ENCODE results near the gene SV2B. TPM values are rescaled to one million over a fixed set of nuclear protein-coding genes. Genes with fewer than 3 reads are reported as not detected.

The SV2B gene
- total RNA-seq, 2 donors from 2014 or later = 2.9 to 3.4 TPM

DNA sequence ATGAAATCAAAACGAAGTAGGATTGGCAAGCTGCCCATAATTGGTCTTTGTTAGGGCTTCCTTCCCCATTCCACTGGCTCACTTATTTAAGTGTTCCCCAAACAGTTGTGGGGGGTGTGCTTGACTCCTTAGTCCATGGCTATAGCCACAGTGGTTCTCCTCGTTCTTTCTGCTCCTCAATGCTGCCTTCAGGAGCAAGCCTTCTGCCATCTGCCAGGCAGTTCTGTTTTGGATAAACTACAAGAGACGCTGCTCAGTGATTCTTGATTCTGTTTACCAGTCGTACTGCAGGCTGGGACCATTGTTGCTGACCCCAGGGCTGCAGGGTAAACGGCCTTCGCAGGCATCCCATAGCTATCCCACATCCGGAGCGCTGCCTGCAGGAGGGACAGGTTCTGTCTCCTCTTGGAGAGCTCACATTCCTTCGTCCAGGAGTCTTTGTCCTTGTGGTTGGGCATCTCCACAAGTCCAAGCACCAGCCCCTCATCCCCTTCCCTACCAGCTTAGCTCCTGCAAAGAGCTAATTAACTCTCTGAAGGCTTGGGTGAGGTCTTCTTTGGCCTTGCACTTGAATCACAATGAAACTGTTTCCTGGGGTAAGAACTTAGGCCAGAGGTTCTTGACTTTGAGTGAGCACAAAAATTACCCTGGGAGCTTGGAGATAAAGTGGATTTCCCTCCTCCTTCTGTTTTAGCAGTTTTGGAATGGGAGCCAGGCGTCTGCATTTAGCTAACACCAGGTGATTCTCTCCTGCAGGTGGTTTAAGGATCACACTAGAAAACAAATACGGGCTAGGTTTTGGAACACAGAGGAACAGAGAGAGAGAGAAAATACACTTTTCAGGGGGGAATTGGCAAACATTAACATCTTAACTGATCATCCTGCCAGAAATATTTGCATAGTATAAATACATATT, 114.9 kb downstream of the SV2B start:
- intact Hi-C loops (cut with DNase I) = no loop called here
- DNase-seq (ENCODE audit: low spot score) = no peak

DNA sequence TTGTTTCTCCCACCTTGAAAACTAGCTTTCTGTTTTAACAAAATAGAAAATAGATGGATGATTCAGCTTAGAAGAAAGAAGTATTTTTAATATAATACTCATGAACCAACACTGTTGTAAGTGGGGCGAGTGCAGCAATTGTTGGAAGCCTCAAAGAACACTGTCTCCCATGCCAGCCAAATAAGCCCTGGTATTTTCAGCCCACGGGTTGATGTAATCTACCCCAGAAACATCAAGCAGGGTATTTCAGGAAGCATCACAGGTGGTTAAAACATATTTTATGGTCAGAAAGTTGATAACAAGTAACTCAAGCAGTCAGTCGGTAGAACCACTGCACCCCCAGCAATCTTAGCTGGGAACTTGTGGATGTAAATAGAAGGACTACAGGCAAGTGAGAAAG, 115.9 kb downstream of the SV2B start:
- intact Hi-C loops (cut with DNase I) = no loop called here
- no peak for DNase-seq (ENCODE audit: low spot score)

DNA sequence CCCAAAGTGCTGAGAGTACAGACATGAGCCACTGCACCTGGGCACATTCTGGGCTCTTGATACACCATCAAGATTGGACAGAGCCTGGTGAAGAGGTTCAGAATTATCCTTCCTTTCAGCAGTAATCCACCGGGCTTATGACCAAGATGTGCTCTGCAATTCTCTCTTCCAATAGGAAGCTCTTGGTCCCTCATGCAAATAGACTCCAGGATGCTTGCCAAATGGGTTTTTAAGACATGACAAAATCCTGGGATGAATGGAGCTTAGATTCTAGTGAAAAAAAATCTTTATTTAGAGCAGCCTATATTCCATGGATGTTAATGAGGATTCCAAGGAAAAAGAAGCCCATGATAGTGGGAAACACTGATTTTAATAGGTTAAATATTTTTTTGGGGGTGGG, 119.1 kb downstream of the SV2B start:
- no peak for DNase-seq (ENCODE audit: low spot score)
- intact Hi-C loops (cut with DNase I) = no loop called here

DNA sequence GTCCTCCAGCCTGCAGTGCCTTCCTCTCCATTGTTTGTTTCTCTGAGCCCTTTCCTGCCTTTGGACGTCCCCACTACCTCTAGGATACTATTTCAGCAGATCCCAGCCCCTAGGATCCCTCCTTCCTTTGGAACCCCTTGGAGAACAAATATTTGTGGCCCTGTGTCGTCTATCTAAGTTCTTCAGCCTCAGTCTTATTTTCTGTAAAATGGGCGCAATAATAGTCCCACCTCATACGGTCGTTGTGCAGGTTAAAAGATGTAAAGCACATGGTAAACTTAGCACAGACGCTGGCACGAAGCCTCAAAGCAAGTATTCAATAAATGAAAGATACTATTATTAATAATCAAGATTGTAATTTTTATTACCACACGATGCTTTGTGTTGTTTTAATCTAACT, 122.0 kb downstream of the SV2B start:
- intact Hi-C loops (cut with DNase I) = no loop called here
- DNase-seq (ENCODE audit: low spot score) = no peak

DNA sequence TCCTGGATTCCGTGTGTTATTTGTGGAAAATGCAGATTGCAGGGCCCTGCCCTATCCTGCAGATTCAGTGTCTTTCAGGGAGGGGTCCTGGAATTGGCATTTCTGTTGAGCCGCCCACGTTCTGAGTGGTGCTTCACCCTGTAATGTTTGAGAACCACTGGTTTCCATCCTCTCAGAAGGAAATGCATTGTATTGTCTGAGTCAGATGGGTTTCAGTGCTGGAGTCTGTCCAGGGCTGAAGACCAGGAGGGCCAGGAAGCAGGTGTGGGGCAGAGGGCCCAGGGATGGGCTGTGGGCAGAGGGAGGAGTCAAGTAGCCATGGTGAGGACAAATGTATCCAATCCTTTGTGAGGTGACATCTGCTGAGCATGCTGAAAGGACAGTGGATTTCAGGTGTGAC, 123.8 kb downstream of the SV2B start:
- intact Hi-C loops (cut with DNase I) = no loop called here
- no peak for DNase-seq (ENCODE audit: low spot score)

DNA sequence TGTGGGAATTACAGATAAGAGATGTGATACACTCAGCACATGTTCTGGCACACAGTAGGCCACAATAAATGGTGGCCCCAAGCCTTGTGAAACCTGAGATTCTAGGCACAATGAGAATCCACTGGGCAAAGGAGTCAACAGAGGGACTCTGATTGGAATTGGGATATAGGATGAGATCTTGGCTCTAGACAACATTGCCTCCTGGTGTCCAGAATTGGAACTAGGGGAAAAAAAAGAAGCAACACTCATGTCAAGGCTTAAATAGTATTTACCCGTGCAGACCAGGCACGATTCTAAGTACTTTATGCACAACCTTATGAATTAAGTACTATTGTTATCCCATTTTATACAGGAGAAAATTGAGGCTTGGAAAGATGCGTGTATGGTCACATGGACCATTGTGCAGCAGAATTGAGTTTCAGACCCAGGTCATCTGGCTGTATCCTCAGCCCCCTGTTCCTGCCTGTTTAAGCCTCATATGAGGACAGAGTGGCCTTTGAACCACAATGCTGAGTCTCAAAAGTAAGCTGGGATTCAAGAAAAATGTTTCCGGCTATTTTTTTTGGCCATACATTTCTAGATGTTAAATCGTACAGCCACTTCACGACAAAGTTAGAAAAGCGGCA, 124.8 kb downstream of the SV2B start:
- intact Hi-C loops (cut with DNase I) = no loop called here

DNA sequence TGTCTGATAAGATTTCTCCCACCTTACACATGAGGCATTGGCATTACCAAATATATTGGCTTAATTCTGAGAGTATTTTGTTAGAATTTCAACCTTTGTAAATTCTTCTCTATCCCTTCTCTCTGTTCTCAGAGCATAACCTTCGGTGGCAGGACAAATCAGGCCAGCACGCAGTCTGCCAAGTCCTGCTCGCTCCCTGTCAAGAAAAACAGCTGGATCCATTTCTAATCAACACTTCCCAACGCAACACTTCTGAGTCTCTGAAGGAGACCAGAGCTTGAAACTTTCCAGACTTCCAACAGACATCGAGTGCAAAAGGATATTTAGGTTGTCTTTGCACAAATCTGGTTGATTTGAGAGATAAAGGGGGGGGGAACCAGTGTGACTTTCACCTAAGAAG, 125.7 kb downstream of the SV2B start:
- DNase-seq (ENCODE audit: low spot score) = no peak
- intact Hi-C loops (cut with DNase I) = no loop called here

More for the DNA sequence above, 124.8 kb downstream of the SV2B start:
- DNase-seq (ENCODE audit: low spot score) = no peak

DNA sequence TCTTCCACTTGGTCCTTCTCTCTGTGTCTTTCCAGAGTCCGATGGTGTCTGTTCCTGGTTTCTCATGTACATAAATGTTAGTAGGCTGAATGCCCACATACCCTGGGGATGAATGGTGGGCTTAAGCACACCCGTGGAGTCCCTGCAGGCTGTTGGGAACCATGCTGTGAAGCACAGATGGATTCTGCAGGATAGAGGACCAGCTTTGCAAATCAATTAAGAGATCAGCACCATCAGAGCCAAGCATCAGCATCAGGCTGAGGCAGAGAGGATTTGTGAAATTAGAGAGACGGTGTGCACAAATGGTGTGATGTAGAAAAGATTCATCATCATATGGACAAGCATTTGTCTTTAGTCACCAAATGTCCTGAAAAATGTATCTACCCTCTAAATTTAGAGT, 127.1 kb downstream of the SV2B start:
- intact Hi-C loops (cut with DNase I) = no loop called here
- no peak for DNase-seq (ENCODE audit: low spot score)

DNA sequence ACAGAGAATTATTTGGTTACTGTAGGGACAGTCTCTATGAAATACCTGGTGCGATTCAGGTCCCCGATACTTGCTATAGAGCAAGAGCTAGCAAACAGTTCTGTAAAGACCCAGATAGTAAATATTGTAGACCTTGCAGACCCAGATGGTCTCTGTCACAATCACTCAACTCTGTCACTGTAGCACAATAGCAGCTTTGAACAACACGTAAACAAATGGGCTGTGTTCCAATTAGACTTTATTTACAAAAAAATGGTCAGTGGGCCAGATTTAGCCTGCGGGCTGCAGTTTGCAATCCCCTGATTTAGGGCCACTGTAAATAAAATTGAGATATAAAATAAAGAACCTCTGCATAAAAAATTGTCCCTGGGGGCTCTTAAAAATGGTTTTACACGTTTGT, 127.7 kb downstream of the SV2B start:
- no peak for DNase-seq (ENCODE audit: low spot score)
- intact Hi-C loops (cut with DNase I) = no loop called here

DNA sequence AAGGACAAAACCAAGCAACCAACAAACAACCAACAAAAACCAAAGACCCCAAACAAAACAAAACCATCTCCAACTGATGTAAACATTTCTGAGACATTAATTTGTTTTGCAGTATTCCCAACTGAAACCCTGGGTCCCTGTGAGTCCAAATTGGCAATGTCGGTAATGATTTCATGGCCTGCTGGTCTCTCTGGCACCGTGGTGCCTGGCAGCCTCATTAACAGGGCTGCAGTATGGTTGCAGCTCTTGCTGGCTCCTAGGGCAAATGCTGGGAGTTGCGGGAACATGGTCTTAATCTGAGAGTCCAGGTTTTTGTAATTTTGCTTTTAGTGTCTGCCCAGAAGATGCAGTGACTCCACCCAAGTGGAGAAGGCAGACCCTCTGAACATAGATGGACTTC, 128.3 kb downstream of the SV2B start:
- DNase-seq (ENCODE audit: low spot score) = no peak
- intact Hi-C loops (cut with DNase I) = no loop called here

DNA sequence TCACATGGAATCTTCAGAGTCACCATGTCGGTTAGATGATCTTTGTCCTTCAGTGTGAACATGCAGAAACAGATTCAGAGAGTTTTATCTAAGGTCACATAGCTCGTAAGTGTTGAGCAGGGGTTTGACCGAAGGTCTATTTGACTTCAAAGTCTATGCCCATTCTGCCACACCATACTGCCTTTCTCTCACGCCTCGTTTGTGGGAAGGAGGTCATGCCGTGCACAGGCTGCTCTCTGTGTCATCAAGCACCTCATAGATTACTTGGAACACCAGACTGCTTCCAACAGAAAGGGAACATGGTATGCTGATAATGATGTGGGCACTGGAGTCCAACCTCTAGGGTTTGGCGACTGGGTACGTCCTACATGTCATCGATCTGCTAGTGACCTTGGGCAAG, 128.8 kb downstream of the SV2B start:
- no peak for DNase-seq (ENCODE audit: low spot score)
- intact Hi-C loops (cut with DNase I) = no loop called here

DNA sequence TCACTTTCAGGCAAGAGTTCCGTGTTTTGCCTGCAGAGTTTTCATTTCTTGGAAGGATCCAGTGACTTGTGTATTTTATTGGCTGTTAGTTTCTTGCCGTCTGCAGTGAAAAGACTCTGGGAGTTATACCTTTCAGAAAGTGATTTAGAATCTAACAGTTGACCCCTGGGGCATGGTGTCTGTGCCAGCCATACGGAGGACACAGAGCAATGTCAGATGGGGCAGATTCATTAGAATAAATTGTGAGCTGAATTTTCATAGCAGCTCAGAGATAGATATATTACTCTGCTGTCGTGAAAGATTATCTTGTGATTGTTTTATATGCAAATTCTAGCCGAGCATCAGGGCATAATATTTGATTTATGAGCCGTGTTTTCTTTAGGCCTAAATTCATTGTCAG, 131.6 kb downstream of the SV2B start:
- intact Hi-C loops (cut with DNase I) = no loop called here

DNA sequence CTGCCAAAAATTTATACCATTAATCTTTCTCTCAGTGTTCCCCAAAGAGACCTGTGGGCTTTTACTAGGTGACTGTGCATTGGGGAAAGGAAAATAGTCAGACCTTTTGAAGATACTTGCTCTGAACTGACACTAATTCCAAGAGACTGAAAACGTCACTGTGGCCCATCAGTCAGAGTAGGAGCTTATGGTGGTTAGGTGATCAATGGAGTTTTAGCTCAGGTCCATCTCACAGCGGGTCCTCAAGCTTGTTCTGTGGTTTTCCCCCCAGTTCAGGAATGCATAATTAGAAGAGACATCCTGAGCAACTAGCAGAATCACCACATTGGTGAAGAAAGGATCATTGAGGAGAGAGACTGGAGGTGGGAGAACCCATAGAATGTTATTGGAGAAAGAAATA, 134.7 kb downstream of the SV2B start:
- intact Hi-C loops (cut with DNase I) = no loop called here
- DNase-seq (ENCODE audit: low spot score) = no peak

More for the DNA sequence above, 131.6 kb downstream of the SV2B start:
- DNase-seq (ENCODE audit: low spot score) = no peak

DNA sequence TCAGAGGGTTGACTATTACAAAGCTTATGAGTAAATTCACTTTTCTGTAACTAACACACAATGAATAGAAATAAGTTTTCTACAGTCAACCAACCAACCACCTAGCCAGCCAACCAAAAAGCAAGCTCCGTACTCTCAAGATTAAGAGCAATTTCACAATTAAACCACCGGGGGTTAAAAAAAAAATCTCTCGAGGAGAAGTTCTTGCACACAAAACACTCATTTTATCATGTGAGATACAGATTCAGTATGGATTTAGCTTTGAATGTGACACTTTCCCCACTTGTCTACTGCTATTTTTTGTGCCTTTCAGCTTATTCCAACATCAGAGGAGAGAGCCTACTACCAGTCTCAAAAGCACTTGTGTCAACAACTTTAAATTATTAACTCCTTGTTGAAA, 135.3 kb downstream of the SV2B start:
- intact Hi-C loops (cut with DNase I) = no loop called here
- DNase-seq (ENCODE audit: low spot score) = no peak

DNA sequence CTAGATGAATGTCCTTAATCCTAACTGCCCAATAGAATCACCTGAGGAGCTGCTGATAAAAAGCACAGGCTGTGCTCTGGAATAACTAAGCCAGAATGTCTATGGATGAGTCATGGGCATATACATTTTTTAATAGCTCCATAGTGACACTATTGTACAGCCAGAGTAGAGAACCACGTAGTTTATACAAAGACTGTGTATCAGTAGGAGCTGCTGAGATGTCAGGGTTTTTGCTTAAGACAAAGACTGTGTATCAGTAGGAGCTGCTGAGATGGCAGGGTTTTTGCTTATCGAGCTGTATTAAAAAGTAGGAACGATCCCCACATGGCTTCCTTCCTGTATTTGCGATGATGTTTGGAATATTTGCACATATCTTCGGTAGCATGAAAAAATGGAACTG, 137.4 kb downstream of the SV2B start:
- DNase-seq (ENCODE audit: low spot score) = no peak
- intact Hi-C loops (cut with DNase I) = no loop called here

DNA sequence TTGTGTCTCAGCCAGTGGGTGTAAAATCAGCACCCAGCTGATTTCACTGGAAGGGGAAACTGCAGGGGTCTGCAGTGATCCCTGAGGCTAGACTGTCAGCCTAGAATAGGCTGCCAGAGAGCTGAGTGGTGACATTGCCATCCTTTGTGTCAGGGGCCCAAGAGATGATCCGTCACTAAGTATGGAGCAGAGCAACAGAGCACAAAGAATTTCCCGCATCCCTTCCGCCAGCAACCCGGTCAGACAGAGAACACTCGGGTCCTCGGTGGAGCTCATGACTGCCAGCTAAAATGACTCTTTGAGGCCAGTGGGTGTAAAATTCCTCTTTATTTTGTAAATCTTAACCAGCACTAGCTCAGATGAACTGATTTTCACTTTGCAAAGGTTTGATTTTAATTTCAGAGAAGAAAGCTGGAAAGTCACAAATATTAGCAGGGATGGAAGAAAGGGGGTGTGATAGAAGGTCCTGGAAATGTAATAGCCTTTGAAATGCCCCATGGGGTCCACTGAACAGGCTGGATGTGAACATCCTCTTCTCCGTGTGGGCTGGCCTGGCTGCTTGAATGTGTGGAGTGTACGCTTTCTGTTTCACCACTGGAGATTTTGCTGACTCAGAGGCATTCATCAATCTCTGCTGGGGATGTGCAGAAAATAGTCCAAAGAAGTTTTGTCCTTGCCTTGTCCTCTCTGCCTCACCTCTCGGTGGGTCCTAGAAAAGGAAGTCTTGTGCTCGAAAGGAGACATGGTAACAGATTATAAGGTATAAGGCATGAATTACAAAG, 138.8 kb downstream of the SV2B start:
- no peak for DNase-seq (ENCODE audit: low spot score)
- intact Hi-C loops (cut with DNase I) = no loop called here

DNA sequence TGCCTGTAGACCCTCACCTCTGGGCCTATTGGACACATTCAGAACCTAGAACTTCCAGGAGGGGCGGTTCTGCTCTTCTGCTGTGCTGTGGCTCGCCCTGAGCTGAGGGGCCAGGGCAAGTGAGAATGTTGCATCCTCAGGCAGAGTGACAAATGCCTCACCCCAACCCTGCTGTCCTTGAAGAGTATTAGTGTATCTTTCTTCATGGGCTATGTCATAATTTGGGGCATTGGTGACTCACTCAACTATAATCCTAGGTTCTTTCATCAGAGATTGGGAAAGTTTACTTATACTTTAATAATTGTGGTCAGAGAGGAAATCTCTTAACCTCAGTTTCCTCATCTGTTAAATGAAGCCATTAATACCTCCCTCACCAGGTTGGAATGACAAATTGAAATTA, 143.8 kb downstream of the SV2B start:
- intact Hi-C loops (cut with DNase I) = no loop called here
- DNase-seq (ENCODE audit: low spot score) = no peak

DNA sequence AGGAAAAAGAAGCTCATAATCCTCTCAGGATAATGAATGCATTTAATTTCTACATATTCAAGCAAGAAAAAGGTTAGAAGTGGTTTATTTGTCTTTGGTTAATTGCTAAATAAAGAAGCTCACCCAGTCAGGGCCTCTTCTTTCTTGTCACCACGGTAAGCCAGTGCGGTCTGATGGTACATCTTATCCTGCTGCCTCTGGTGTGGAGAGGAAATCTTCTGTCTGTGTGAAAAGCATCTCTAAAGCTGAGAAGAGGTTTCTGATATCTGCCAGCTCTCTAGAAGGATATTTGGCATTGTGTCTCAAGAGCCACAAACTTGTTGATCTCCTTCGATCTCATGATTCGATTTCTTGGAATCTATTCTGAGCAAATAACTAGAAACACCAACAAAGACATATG, 144.9 kb downstream of the SV2B start:
- DNase-seq (ENCODE audit: low spot score) = no peak
- intact Hi-C loops (cut with DNase I) = no loop called here

DNA sequence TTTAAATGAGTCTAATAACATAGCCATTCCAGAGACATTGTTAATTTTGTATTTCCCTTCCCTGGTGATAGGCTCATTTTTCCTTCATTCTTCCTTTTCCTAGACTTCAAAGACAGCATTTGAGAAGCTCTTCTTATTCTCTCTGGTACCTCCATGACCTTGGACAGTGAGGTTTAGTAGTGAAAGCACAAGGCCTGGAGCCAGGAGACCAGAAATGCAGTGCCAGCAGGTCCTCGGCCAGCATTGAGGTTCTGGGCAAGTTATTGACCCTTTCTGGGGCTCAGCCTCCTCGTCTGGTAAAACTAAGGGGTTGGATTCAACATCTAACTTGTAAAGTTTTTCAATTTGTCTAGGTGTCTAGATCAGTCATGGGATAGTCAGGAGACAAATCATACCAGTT, 146.9 kb downstream of the SV2B start:
- DNase-seq (ENCODE audit: low spot score) = no peak
- intact Hi-C loops (cut with DNase I) = no loop called here

DNA sequence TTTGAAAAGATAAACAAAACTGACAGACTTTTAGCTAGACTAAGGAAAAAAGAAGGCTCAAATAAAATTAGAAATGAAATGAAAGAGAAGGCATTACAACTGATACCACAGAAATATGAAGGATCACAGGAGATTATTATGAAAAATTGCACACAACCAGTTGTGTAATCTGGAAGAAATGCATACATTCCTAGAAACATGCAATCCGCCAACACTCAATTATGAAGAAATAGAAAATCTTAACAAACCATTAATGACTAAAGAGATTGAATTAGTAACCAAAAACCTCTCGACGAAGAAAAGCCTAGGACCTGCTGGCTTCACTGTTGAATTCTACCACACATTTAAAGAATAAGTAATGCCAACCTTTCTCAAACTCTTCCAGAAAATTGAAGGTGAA, 149.5 kb downstream of the SV2B start:
- intact Hi-C loops (cut with DNase I) = no loop called here
- no peak for DNase-seq (ENCODE audit: low spot score)
